HG02759 (cell line): Measurements from ENCODE around the gene UBQLN1.
"Not testable (repeated sequence)": the region's sequence is repeated elsewhere in the genome, so short reads cannot be mapped to it uniquely, and the experiment has no call there.

ENCODE experiments used
- ATAC-seq: cut with Tn5 transposase; IDR thresholded peaks from one replicate; pipeline ENCODE4 v1.9.1; 2021; ENCODE audit warnings: mild to moderate bottlenecking, moderate library complexity; ENCODE audit not compliant: unreplicated experiment

Gene UBQLN1

GRCh38 chr9:83707768-83708514, at the start of gene UBQLN1:
UBQLN1 (minus strand) TSS chr9:83707958; CDS start chr9:83707679, 279 bp downstream.
- ATAC-seq: peak; percentile 81

- ATAC-seq: peak; percentile 82
These were observed 46.7 kb upstream of the UBQLN1 start for GRCh38 chr9:83754383-83754977.

GRCh38 chr9:83749706-83750105, 41.9 kb upstream of the UBQLN1 start:
- no peak for ATAC-seq

GRCh38 chr9:83744206-83744605, 36.4 kb upstream of the UBQLN1 start:
- no peak for ATAC-seq

- no peak for ATAC-seq
These were observed 26.0 kb upstream of the UBQLN1 start for GRCh38 chr9:83733739-83734138.

GRCh38 chr9:83728591-83729368, 21.0 kb upstream of the UBQLN1 start:
- not testable (repeated sequence) for ATAC-seq

GRCh38 chr9:83724436-83724835, 16.7 kb upstream of the UBQLN1 start:
- ATAC-seq: no peak

- ATAC-seq: no peak
These were observed 15.2 kb upstream of the UBQLN1 start for GRCh38 chr9:83722726-83723495.

- ATAC-seq: no peak
These were observed 13.8 kb upstream of the UBQLN1 start for GRCh38 chr9:83721509-83721908.

GRCh38 chr9:83715794-83716193, 8.0 kb upstream of the UBQLN1 start:
- no peak for ATAC-seq

- ATAC-seq: no peak
These were observed 7.5 kb upstream of the UBQLN1 start for GRCh38 chr9:83715221-83715620.

- ATAC-seq: no peak
These were observed 6.6 kb upstream of the UBQLN1 start for GRCh38 chr9:83714329-83714728.

GRCh38 chr9:83708515-83709158, 879 bp upstream of the UBQLN1 start:
- ATAC-seq: peak; percentile 53

GRCh38 chr9:83707518-83707767, 315 bp downstream of the UBQLN1 start:
- ATAC-seq: peak; percentile 50

- ATAC-seq: peak; percentile 16
These were observed 861 bp downstream of the UBQLN1 start for GRCh38 chr9:83706676-83707517.

GRCh38 chr9:83705219-83705651, 2.5 kb downstream of the UBQLN1 start:
- not testable (repeated sequence) for ATAC-seq

GRCh38 chr9:83701769-83702168, 6.0 kb downstream of the UBQLN1 start:
- ATAC-seq: no peak

GRCh38 chr9:83701286-83701685, 6.5 kb downstream of the UBQLN1 start:
- ATAC-seq: no peak

GRCh38 chr9:83699615-83700014, 8.1 kb downstream of the UBQLN1 start:
- peak; percentile 39 for ATAC-seq
